ENCODE data around the gene TTLL13. TPM values are rescaled to one million over a fixed set of nuclear protein-coding genes. Genes with fewer than 3 reads are reported as not detected.

The TTLL13 gene
- total RNA-seq, 2 donors from 2014 or later = 0.15 to 0.46 TPM

DNA sequence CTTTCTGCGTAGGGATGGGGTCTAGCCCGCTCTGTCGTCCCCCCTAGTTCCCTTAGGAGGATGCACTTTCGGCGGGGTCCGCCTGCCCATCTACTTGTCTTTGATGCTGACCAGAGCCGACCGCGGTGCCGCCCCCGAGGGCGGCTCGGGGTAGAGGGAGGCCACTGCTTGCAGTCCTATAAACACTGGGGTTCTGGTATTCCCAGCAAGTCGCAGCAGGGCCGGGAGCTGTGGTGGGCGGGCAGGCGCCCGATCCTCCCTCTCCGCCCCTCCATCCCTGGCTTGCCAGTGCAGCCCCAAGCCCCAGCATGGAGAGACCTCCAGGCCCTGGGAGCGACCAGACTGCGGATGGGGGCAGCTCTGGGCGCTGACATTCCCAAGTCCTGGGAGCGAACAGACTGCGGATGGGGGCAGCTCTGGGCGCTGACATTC is 47.4 kb upstream of the TTLL13 start:
- no peaks in the 10 kb centered on the region for H3K9me3 Mint-ChIP-seq

GRCh38 chr15:90202929-90203328 is 46.4 kb upstream of the TTLL13 start:
- H3K36me3 Mint-ChIP-seq (ENCODE audit: low read depth) = peaks cover 3% of the 10 kb centered on the region
- no peak overlapping the region for H3K27ac Mint-ChIP-seq
- TF ChIP-seq, protein P1, sequence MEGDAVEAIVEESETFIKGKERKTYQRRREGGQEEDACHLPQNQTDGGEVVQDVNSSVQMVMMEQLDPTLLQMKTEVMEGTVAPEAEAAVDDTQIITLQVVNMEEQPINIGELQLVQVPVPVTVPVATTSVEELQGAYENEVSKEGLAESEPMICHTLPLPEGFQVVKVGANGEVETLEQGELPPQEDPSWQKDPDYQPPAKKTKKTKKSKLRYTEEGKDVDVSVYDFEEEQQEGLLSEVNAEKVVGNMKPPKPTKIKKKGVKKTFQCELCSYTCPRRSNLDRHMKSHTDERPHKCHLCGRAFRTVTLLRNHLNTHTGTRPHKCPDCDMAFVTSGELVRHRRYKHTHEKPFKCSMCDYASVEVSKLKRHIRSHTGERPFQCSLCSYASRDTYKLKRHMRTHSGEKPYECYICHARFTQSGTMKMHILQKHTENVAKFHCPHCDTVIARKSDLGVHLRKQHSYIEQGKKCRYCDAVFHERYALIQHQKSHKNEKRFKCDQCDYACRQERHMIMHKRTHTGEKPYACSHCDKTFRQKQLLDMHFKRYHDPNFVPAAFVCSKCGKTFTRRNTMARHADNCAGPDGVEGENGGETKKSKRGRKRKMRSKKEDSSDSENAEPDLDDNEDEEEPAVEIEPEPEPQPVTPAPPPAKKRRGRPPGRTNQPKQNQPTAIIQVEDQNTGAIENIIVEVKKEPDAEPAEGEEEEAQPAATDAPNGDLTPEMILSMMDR (conservative IDR thresholded peaks at IDR 0.05) = no peak

More for the DNA sequence above, 47.4 kb upstream of the TTLL13 start:
- peak overlapping the region; percentile 89 for H3K4me3 ChIP-seq (ENCODE audit: low read length)
- peaks cover 17% of the 10 kb centered on the region for H3K4me1 Mint-ChIP-seq
- 1 to 2% methylated on average over 14 to 25 of the region's 25 CpGs for WGBS, 2 experiments (ENCODE audit: insufficient coverage in 1 of 2, insufficient read length in 1 of 2)
- no peaks in the 10 kb centered on the region for H3K36me3 Mint-ChIP-seq (ENCODE audit: low read depth)
- H3K27ac Mint-ChIP-seq = peak overlapping the region; percentile 68
- peak; percentile 71 for DNase-seq
- peaks cover 6% of the 10 kb centered on the region for H3K27me3 ChIP-seq (ENCODE audit: control insufficient read depth, insufficient read depth, low read length, poor library complexity, severe bottlenecking)
- no peaks in the 10 kb centered on the region for H3K36me3 ChIP-seq (ENCODE audit: control insufficient read depth, insufficient read depth, low read length)
- TF ChIP-seq, protein P1 (conservative IDR thresholded peaks at IDR 0.05) = no peak
- no peak overlapping the region for H3K27ac ChIP-seq (ENCODE audit: low read depth, low read length)
- no peaks in the 10 kb centered on the region for H3K27me3 Mint-ChIP-seq (ENCODE audit: insufficient read depth)
- H3K4me3 Mint-ChIP-seq = peak overlapping the region; percentile 77
- peak overlapping the region; percentile 55 for H3K9ac ChIP-seq (ENCODE audit: extremely low read depth, low read length, poor library complexity, severe bottlenecking)
- no peaks in the 10 kb centered on the region for H3K9me3 ChIP-seq (ENCODE audit: control insufficient read depth, low read length)
- peaks cover 3% of the 10 kb centered on the region for H3K4me1 ChIP-seq (ENCODE audit: control insufficient read depth, insufficient read depth, low read length)

DNA sequence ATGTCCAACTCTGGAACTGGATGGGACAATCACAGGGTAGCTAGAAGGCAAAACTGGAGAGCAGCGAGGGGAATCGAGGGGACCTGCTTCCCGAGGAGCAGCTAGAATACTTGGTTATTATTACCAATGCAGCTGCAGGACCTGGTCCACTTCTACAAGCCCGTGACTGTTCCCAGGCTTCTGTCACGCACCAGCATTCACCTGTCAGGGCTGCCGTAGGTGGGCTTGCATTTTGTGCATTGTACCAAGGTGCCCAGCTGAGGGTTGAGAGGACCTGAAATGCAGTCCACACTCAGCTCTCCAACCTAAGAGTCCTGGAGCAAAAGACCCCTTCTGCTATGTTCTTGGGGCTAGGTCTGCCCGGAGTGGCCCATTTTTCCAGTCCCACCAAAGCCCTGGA is 45.9 kb upstream of the TTLL13 start:
- Histone ChIP-seq H3K4me1 (ENCODE audit: control insufficient read depth, insufficient read depth, low read length) (peaks cover 3% of the 10 kb centered on the region), H3K4me3 (ENCODE audit: low read length) (no peak overlapping the region), H3K27me3 (ENCODE audit: control insufficient read depth, insufficient read depth, low read length, poor library complexity, severe bottlenecking) (peaks cover 6% of the 10 kb centered on the region), H3K27ac (ENCODE audit: low read depth, low read length) (no peak overlapping the region), H3K9ac (ENCODE audit: extremely low read depth, low read length, poor library complexity, severe bottlenecking) (no peak overlapping the region), H3K36me3 (ENCODE audit: control insufficient read depth, insufficient read depth, low read length) (no peaks in the 10 kb centered on the region), H3K9me3 (ENCODE audit: control insufficient read depth, low read length) (no peaks in the 10 kb centered on the region)
- peak overlapping the region; percentile 77 for H3K4me3 Mint-ChIP-seq
- H3K9me3 Mint-ChIP-seq = no peaks in the 10 kb centered on the region
- DNase-seq = no peak
- 90 to 96% methylated on average over 7 of the region's 7 CpGs for WGBS, 2 experiments (ENCODE audit: insufficient coverage in 1 of 2, insufficient read length in 1 of 2)
- H3K4me1 Mint-ChIP-seq = peaks cover 17% of the 10 kb centered on the region
- peaks cover 3% of the 10 kb centered on the region for H3K36me3 Mint-ChIP-seq (ENCODE audit: low read depth)
- H3K27ac Mint-ChIP-seq = no peak overlapping the region
- no peaks in the 10 kb centered on the region for H3K27me3 Mint-ChIP-seq (ENCODE audit: insufficient read depth)
- TF ChIP-seq, protein P1 (conservative IDR thresholded peaks at IDR 0.05) = no peak

More at GRCh38 chr15:90202929-90203328, 46.4 kb upstream of the TTLL13 start:
- peaks cover 17% of the 10 kb centered on the region for H3K4me1 Mint-ChIP-seq
- H3K27me3 Mint-ChIP-seq (ENCODE audit: insufficient read depth) = no peaks in the 10 kb centered on the region
- 95 to 97% methylated on average over 4 of the region's 4 CpGs for WGBS, 2 experiments (ENCODE audit: insufficient coverage in 1 of 2, insufficient read length in 1 of 2)
- Histone ChIP-seq H3K9me3 (ENCODE audit: control insufficient read depth, low read length) (no peaks in the 10 kb centered on the region), H3K36me3 (ENCODE audit: control insufficient read depth, insufficient read depth, low read length) (no peaks in the 10 kb centered on the region), H3K4me1 (ENCODE audit: control insufficient read depth, insufficient read depth, low read length) (peaks cover 3% of the 10 kb centered on the region), H3K9ac (ENCODE audit: extremely low read depth, low read length, poor library complexity, severe bottlenecking) (no peak overlapping the region), H3K27me3 (ENCODE audit: control insufficient read depth, insufficient read depth, low read length, poor library complexity, severe bottlenecking) (peaks cover 6% of the 10 kb centered on the region), H3K4me3 (ENCODE audit: low read length) (peak overlapping the region; percentile 89), H3K27ac (ENCODE audit: low read depth, low read length) (no peak overlapping the region)
- peak overlapping the region; percentile 77 for H3K4me3 Mint-ChIP-seq
- DNase-seq = no peak
- H3K9me3 Mint-ChIP-seq = no peaks in the 10 kb centered on the region

All from endodermal cell (in vitro differentiated cells).